ENCODE measurements around the gene FGF6. TPM values are rescaled to one million over a fixed set of nuclear protein-coding genes. Genes with fewer than 3 reads are reported as not detected.

Gene FGF6
- total RNA-seq, 1 donor: not detected

DNA sequence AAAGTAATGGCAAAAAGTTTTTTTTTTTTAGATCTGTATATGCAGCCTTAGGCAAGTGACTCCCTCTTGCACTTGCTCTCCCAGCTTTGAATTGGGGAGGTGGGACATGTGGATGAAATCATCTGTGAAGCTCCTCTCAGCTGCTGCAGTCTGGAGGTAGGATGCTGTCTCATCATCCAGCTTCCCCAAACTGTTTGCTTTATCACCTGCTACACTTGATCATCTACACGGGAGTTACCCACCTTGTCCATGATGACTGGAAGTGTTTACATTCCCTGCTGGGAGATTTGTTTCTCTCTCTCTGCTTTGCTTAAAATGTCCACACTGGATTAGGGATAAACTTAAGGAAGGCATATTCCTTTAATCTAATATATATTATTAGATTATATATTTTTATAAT is 57.6 kb downstream of the FGF6 start:
- no peak for TF ChIP-seq CTCF (IDR thresholded peaks at IDR 0.05; ENCODE audit: extremely low read depth, low read depth, low read length)
- DNase-seq (ENCODE audit: insufficient read length, low spot score, missing footprints): no peak

DNA sequence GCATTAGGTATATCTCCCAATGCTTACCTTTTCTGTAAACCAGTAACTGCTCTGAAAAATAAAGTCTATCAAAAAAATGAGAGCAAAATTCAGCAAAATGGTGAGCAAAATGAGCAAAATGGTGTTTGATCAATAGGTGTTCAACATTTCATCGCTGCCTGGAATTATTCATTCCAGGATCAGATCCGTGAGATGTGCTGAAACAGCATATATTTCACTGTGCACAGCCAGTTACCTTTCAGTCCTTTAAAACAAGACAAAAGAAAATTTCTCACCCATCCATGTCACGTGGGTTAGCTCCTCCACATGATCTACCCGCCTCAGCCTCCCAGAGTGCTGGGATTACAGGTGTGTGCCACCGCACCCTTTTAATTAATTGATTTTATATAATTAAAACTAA is 58.0 kb downstream of the FGF6 start:
- Histone ChIP-seq H3K27ac (ENCODE audit: low read depth, low read length) (no peak overlapping the region), H3K4me3 (ENCODE audit: insufficient read depth, low read length) (no peak overlapping the region), H3K4me1 (ENCODE audit: insufficient read depth, low read length) (no peaks in the 10 kb centered on the region), H3K4me2 (ENCODE audit: insufficient read depth, low read length) (no peak overlapping the region), H3K9me3 (ENCODE audit: low read depth, low read length) (no peaks in the 10 kb centered on the region), H3K79me2 (ENCODE audit: insufficient read depth, low read length) (no peaks in the 10 kb centered on the region), H4K20me1 (ENCODE audit: insufficient read depth, low read length) (no peaks in the 10 kb centered on the region), H3K27me3 (ENCODE audit: insufficient read depth, low read length) (no peaks in the 10 kb centered on the region), H3K36me3 (ENCODE audit: insufficient read depth, low read length) (no peaks in the 10 kb centered on the region), H2AFZ (ENCODE audit: low read length) (no peak overlapping the region)
- no peak for TF ChIP-seq CTCF (IDR thresholded peaks at IDR 0.05; ENCODE audit: extremely low read depth, low read depth, low read length)
- DNase-seq (ENCODE audit: insufficient read length, low spot score, missing footprints): no peak

More for the DNA sequence above, 57.6 kb downstream of the FGF6 start:
- Histone ChIP-seq H4K20me1 (ENCODE audit: insufficient read depth, low read length) (no peaks in the 10 kb centered on the region), H3K9me3 (ENCODE audit: low read depth, low read length) (no peaks in the 10 kb centered on the region), H3K27me3 (ENCODE audit: insufficient read depth, low read length) (no peaks in the 10 kb centered on the region), H3K27ac (ENCODE audit: low read depth, low read length) (no peak overlapping the region), H3K4me2 (ENCODE audit: insufficient read depth, low read length) (no peak overlapping the region), H3K36me3 (ENCODE audit: insufficient read depth, low read length) (no peaks in the 10 kb centered on the region), H3K79me2 (ENCODE audit: insufficient read depth, low read length) (no peaks in the 10 kb centered on the region), H3K4me1 (ENCODE audit: insufficient read depth, low read length) (no peaks in the 10 kb centered on the region), H3K4me3 (ENCODE audit: insufficient read depth, low read length) (no peak overlapping the region), H2AFZ (ENCODE audit: low read length) (no peak overlapping the region)

GRCh38 chr12:4386801-4387200 is 58.8 kb downstream of the FGF6 start:
- no peak overlapping the region for H2AFZ ChIP-seq (ENCODE audit: low read length)
- H3K4me1 ChIP-seq (ENCODE audit: insufficient read depth, low read length): no peaks in the 10 kb centered on the region
- TF ChIP-seq CTCF (IDR thresholded peaks at IDR 0.05; ENCODE audit: extremely low read depth, low read depth, low read length): no peak
- H3K9me3 ChIP-seq (ENCODE audit: low read depth, low read length): no peaks in the 10 kb centered on the region
- H3K4me2 ChIP-seq (ENCODE audit: insufficient read depth, low read length): no peak overlapping the region
- no peak overlapping the region for H3K27ac ChIP-seq (ENCODE audit: low read depth, low read length)
- no peak overlapping the region for H3K4me3 ChIP-seq (ENCODE audit: insufficient read depth, low read length)
- no peaks in the 10 kb centered on the region for H3K27me3 ChIP-seq (ENCODE audit: insufficient read depth, low read length)
- no peaks in the 10 kb centered on the region for H4K20me1 ChIP-seq (ENCODE audit: insufficient read depth, low read length)
- no peaks in the 10 kb centered on the region for H3K36me3 ChIP-seq (ENCODE audit: insufficient read depth, low read length)
- H3K79me2 ChIP-seq (ENCODE audit: insufficient read depth, low read length): no peaks in the 10 kb centered on the region
- DNase-seq (ENCODE audit: insufficient read length, low spot score, missing footprints): no peak

Other genes with a start within 250 kb of the FGF6 start
- 1.5 and 2.5 TPM in 2 replicates for gene CCND2, start 172.1 kb downstream of the FGF6 start, total RNA-seq
- gene TIGAR, start 124.6 kb downstream of the FGF6 start, total RNA-seq: 11.2 and 11.6 TPM in 2 replicates
- not detected in 2 replicates for gene FGF23, start 66.1 kb downstream of the FGF6 start, total RNA-seq
- 2.2 and 3.5 TPM in 2 replicates for gene RAD51AP1, start 93.1 kb upstream of the FGF6 start, total RNA-seq
- gene DYRK4, start 116.4 kb upstream of the FGF6 start, total RNA-seq: 27.1 and 30.4 TPM in 2 replicates
- 1.5 and 2.2 TPM in 2 replicates for gene AKAP3, start 203.2 kb upstream of the FGF6 start, total RNA-seq
- 29.0 and 41.3 TPM in 2 replicates for gene NDUFA9, start 203.3 kb upstream of the FGF6 start, total RNA-seq

Data from osteoblast (primary cell).